ENCODE results near the gene SCG5.

DNA sequence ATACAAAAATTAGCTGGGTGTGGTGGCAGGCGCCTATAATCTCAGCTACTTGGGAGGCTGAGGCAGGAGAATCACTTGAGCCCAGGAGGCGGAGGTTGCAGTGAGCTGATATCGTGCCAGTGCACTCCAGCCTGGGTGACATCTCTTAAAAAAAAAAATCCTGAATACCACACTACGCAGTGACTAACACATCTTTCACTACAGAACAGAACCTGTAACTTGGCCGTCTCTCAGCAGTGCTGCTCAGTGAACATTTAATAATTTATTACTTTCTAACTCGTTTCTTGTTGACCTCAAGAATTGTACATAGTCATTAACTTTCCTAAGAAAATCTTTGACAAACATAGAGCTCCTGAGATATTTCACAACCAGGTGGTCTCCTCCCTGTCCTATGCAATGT, 80.1 kb downstream of the SCG5 start:
- TF ChIP-seq EZH2phosphoT487 (IDR thresholded peaks at IDR 0.05; ENCODE audit: low read depth) (no peak), CTCF (IDR thresholded peaks at IDR 0.05; ENCODE audit: low read depth, low read length) (no peak)

All from OCI-LY3 (cell line).